GM20000 (cell line): ENCODE data around the gene ARAF.

Source experiments
- DNase-seq: peaks from one replicate; pipeline ENCODE4 v3.0.0; 2012; ENCODE audit warnings: low spot score
- TF ChIP-seq, protein P1 (sequence below): IDR thresholded peaks from 2 replicates; pipeline ENCODE4 v1.5.1; 2012; ENCODE audit warnings: mild to moderate bottlenecking, control low read depth; ENCODE audit errors: extremely low read depth, missing control alignments

ARAF gene

DNA sequence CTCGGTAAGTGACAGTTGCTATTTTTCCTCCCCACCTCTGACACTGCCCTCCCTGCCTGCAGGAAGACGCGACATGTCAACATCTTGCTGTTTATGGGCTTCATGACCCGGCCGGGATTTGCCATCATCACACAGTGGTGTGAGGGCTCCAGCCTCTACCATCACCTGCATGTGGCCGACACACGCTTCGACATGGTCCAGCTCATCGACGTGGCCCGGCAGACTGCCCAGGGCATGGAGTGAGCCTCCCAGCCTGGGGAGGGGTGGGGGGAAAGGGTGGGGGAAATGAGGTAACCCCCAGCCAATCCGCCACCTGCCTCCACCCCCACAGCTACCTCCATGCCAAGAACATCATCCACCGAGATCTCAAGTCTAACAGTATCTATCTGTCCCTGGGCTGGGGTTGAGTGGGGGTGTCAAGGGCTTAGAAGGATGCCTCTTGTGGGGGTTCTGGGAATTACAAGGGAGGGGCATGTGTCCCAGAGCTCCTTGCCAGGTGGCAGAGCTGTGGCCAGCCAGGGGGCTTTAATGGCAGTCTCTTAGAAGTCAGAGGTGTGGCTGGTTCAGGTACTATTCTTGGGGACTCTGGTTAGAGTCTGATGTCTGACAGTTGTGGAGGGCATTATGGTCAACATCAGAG is 7.8 kb downstream of the ARAF start:
- TF ChIP-seq, protein P1, sequence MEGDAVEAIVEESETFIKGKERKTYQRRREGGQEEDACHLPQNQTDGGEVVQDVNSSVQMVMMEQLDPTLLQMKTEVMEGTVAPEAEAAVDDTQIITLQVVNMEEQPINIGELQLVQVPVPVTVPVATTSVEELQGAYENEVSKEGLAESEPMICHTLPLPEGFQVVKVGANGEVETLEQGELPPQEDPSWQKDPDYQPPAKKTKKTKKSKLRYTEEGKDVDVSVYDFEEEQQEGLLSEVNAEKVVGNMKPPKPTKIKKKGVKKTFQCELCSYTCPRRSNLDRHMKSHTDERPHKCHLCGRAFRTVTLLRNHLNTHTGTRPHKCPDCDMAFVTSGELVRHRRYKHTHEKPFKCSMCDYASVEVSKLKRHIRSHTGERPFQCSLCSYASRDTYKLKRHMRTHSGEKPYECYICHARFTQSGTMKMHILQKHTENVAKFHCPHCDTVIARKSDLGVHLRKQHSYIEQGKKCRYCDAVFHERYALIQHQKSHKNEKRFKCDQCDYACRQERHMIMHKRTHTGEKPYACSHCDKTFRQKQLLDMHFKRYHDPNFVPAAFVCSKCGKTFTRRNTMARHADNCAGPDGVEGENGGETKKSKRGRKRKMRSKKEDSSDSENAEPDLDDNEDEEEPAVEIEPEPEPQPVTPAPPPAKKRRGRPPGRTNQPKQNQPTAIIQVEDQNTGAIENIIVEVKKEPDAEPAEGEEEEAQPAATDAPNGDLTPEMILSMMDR, result peak; percentile 12
- no peak for DNase-seq

- DNase-seq, result no peak
- TF ChIP-seq, protein P1, result no peak
Observed at GRCh38 chrX:47570794-47571193, 9.8 kb downstream of the ARAF start.

GRCh38 chrX:47571215-47571614 is 10.2 kb downstream of the ARAF start:
- no peak for DNase-seq
- TF ChIP-seq, protein P1, result no peak

DNA sequence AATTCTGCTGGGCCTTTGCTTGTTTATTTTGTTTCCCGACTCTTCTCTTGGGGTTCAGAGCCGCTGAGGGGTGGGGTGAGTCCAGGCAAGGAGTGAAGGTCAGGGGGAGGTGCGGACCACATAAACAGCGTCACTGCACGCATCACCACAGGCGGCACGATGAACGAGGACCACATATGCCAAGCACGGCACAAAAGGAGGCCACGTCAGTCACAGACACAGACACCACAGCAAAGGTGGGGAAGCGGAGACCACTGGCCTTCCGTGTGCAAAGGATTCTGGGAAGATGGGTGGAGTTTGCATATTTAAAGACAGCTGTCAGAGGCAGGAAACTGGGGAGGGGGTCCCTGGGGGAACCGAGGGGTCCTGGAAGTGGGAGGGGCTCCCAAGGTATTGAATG is 10.9 kb downstream of the ARAF start:
- TF ChIP-seq, protein P1, result no peak
- DNase-seq, result no peak

- DNase-seq, result no peak
- TF ChIP-seq, protein P1, result no peak
Observed at GRCh38 chrX:47572773-47573340, 11.9 kb downstream of the ARAF start.

- DNase-seq, result no peak
- TF ChIP-seq, protein P1, result no peak
Observed at GRCh38 chrX:47573341-47574075, 12.5 kb downstream of the ARAF start.

- peak; percentile 46 for DNase-seq
- TF ChIP-seq, protein P1, result no peak
Observed at GRCh38 chrX:47574076-47574546, 13.1 kb downstream of the ARAF start.
